ENCODE measurements around the gene EHBP1L1. TPM values are rescaled to one million over a fixed set of nuclear protein-coding genes. Genes with fewer than 3 reads are reported as not detected.

Gene EHBP1L1
- total RNA-seq, 2 experiments from 2014 or later, result 88.3 to 98.8 TPM

GRCh38 chr11:65546217-65546958 lies 29.5 kb upstream of the EHBP1L1 start:
- peaks cover 24% of the 10 kb centered on the region for H3K36me3 Mint-ChIP-seq (ENCODE audit: low read depth)

DNA sequence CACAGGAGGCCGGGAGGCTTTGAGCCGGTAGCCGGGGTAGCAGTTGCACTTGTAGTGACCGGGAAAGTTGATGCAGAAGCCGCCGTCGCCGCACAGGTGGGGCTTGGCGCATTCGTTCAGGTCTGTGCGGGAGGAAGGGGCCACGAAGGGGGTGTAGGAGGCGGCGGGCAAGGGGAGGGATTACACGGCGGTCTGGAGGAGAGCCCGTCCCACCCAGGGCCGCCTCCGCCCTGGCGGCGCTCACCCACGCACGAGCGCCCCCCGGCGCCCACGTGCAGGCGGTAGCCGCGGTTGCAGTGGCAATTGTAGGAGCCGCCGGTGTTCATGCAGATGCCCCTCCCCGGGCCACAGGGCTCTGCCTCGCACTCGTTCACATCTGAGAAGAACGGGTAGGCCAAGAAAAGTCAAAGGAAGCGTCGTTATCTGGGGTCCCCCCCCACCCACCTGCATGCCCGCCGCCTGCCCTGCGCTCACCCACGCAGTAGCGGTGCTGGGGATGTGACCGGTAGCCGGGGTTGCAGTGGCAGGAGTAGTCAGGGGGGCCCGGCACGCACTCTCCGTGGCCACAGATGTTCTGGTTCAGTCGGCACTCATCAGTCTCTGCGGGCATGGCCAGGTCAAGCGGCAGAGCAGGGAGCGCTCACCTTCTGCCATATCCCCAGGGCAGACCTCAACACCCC lies 28.3 kb upstream of the EHBP1L1 start:
- ChIA-PET CTCF (no interaction called here), POLR2A (interaction anchor here (0.8 kb wide), 1 partner anchor 49 kb away, joined by 3 read pairs; the partner anchor contains the start of gene MALAT1)
- Mint-ChIP-seq H3K27ac (peak overlapping the region; percentile 9), H3K9me3 (ENCODE audit: low read depth) (no peaks in the 10 kb centered on the region), H3K36me3 (ENCODE audit: low read depth) (peaks cover 31% of the 10 kb centered on the region), H3K4me3 (peak overlapping the region; percentile 72), H3K4me1 (peaks cover 53% of the 10 kb centered on the region), H3K27me3 (no peaks in the 10 kb centered on the region)
- ATAC-seq (no peak), DNase-seq (no peak)
- intact Hi-C loops (cut with DNase I, micrococcal nuclease), result no loop called here

More at GRCh38 chr11:65546217-65546958, 29.5 kb upstream of the EHBP1L1 start:
- Mint-ChIP-seq H3K27ac (peak overlapping the region; percentile 87), H3K4me3 (peak overlapping the region; percentile 72), H3K4me1 (peaks cover 46% of the 10 kb centered on the region), H3K9me3 (ENCODE audit: low read depth) (no peaks in the 10 kb centered on the region), H3K27me3 (no peaks in the 10 kb centered on the region)
- ChIA-PET CTCF (interaction anchor here (0.8 to 3.0 kb wide), 7 partner anchors 16 to 193 kb away, joined by 3 to 16 read pairs (median 4); partner anchors contain the start of genes FAM89B and ZNRD2), POLR2A (interaction anchor here (0.5 to 0.8 kb wide), 4 partner anchors 20 to 47 kb away, joined by 3 to 5 read pairs (median 3); partner anchors contain the start of gene MALAT1)
- intact Hi-C loops (cut with DNase I, micrococcal nuclease), result loop anchor here in 1 of 2 experiments (1.0 kb wide), 5 partner anchors 21 to 373 kb away; partner anchors contain the start of genes C11orf68, DRAP1, PCNX3 and SCYL1
- peak; percentile 85 for ATAC-seq
- DNase-seq, result peak; percentile 99

GRCh38 chr11:65548395-65548794 lies 27.5 kb upstream of the EHBP1L1 start:
- DNase-seq (no peak), ATAC-seq (no peak)
- Mint-ChIP-seq H3K27ac (peak overlapping the region; percentile 9), H3K4me3 (peak overlapping the region; percentile 13), H3K4me1 (peaks cover 58% of the 10 kb centered on the region), H3K27me3 (no peaks in the 10 kb centered on the region), H3K9me3 (ENCODE audit: low read depth) (no peaks in the 10 kb centered on the region), H3K36me3 (ENCODE audit: low read depth) (peaks cover 28% of the 10 kb centered on the region)
- intact Hi-C loops (cut with DNase I, micrococcal nuclease), result no loop called here
- CTCF ChIA-PET, result interaction anchor here (0.7 kb wide), 1 partner anchor 587 kb away, joined by 3 read pairs; no protein-coding TSS in a partner anchor
- POLR2A ChIA-PET, result interaction anchor here (0.5 kb wide), 1 partner anchor 849 kb away, joined by 3 read pairs; no protein-coding TSS in a partner anchor

DNA sequence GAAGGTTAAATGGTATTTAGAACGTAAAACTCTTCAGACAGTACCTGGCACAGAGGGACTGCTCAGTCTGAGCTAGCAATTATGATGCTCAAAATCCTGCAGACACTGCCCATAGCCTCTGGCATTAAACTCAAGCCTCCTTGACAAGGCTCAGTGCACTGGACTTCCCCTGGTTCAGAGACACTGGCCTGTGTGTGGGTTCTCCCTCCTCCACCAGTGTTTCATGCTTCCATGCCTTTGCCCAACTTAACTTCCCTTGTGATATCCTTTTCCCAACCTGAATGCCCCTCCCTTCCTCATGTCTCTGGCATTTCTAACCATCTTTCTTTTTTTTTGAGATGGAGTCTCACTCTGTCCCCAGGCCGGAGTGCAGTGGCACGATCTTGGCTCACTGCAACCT lies 26.8 kb upstream of the EHBP1L1 start:
- intact Hi-C loops (cut with DNase I, micrococcal nuclease), result no loop called here
- Mint-ChIP-seq H3K27ac (no peak overlapping the region), H3K27me3 (no peaks in the 10 kb centered on the region), H3K4me1 (peaks cover 58% of the 10 kb centered on the region), H3K9me3 (ENCODE audit: low read depth) (no peaks in the 10 kb centered on the region), H3K4me3 (no peak overlapping the region), H3K36me3 (ENCODE audit: low read depth) (peaks cover 27% of the 10 kb centered on the region)
- ChIA-PET POLR2A (interaction anchor here (0.5 to 0.7 kb wide), 3 partner anchors 27 to 850 kb away, joined by 3 to 7 read pairs (median 5); partner anchors contain the start of gene EHBP1L1), CTCF (interaction anchor here (0.7 kb wide), 1 partner anchor 586 kb away, joined by 3 read pairs; no protein-coding TSS in a partner anchor)
- DNase-seq, result no peak
- no peak for ATAC-seq

DNA sequence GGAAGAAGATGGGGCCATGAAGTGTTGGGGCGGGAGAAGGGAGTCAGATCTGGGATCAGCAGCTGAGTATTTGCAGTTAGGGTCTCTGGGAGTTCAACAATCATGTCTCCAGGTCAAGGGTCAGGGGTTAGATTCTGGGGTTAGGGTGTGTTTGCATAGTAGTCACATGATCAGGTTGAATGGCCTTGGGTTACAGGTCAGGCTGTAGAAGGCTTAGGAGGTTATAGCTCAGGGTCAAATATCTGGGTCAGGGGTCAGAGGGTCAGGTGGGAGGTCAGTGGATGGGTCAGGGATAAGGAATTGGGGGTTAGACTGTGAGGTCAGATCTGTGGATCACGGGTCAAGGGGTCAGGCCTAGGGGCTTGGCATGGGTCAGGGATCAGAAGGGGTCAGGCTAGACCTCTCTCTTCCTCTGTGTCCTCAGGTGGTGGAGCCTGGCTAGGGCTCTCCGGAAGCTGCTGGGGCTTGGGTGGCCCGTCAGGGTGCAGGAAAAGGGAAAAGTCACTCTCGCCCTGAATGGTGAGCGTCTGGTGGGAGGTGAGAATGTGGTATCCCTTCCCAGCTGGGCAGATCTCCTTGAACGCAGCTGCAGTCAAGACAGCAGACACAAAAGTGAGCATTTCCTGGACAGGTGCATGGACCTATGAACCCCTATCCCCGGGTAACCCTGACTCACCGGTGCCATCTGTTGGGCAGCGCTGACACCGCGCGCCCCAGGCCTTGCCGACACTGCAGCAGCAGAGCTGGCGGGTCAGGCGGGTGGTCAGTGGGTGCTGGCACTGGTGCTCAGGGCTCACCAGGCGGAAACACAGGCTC lies 24.1 kb upstream of the EHBP1L1 start:
- ChIA-PET POLR2A (no interaction called here), CTCF (interaction anchor here (0.5 to 2.3 kb wide), 7 partner anchors 10 to 257 kb away, joined by 3 to 5 read pairs (median 4); partner anchors contain the start of genes EHBP1L1 and SCYL1)
- DNase-seq, result peak; percentile 79
- peaks cover 23% of the 10 kb centered on the region for H3K36me3 Mint-ChIP-seq (ENCODE audit: low read depth)
- intact Hi-C loops (cut with DNase I, micrococcal nuclease), result loop anchor here in 1 of 2 experiments (5.0 kb wide), 1 partner anchor 1784 kb away; the partner anchor contains the start of gene ZFTA
- ATAC-seq, result peak; percentile 51
- H3K27ac Mint-ChIP-seq, result peak overlapping the region; percentile 59
- no peak overlapping the region for H3K4me3 Mint-ChIP-seq
- H3K27me3 Mint-ChIP-seq, result no peaks in the 10 kb centered on the region
- H3K4me1 Mint-ChIP-seq, result peaks cover 70% of the 10 kb centered on the region
- no peaks in the 10 kb centered on the region for H3K9me3 Mint-ChIP-seq (ENCODE audit: low read depth)

DNA sequence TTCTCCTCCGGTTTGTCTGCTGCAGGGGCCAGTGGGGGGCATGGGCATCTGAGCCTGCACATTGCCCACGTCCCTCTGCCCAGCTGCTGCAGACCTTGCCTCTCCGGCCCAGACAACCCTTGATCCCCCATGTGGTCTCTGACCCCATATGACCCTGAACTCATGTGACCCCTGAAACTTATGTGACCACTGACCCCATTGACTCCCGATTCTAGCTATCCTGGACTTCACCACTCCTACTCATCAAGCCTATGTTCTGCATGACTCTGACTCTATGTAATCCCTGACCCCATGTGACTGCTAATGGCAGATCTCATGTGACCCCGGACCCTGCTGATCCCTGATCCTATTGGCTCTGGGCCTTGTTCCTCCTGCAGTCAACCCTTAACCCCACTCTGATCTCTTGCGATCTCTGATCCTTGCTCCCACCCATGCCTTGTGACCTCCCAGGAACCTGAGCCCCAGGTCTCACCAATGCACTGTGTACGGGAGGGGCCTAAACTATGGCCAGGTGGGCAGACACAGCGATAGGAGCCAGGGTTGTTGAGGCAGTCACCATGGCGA lies 23.4 kb upstream of the EHBP1L1 start:
- no peak for ATAC-seq
- DNase-seq, result no peak
- H3K4me3 Mint-ChIP-seq, result no peak overlapping the region
- ChIA-PET CTCF (interaction anchor here (0.5 to 2.3 kb wide), 6 partner anchors 11 to 257 kb away, joined by 3 to 5 read pairs (median 4); partner anchors contain the start of gene SCYL1), POLR2A (no interaction called here)
- H3K4me1 Mint-ChIP-seq, result peaks cover 71% of the 10 kb centered on the region
- H3K27ac Mint-ChIP-seq, result peak overlapping the region; percentile 1
- intact Hi-C loops (cut with DNase I, micrococcal nuclease), result loop anchor here in 1 of 2 experiments (5.0 kb wide), 1 partner anchor 1785 kb away; the partner anchor contains the start of gene ZFTA
- H3K36me3 Mint-ChIP-seq (ENCODE audit: low read depth), result peaks cover 23% of the 10 kb centered on the region
- H3K27me3 Mint-ChIP-seq, result no peaks in the 10 kb centered on the region
- H3K9me3 Mint-ChIP-seq (ENCODE audit: low read depth), result no peaks in the 10 kb centered on the region

DNA sequence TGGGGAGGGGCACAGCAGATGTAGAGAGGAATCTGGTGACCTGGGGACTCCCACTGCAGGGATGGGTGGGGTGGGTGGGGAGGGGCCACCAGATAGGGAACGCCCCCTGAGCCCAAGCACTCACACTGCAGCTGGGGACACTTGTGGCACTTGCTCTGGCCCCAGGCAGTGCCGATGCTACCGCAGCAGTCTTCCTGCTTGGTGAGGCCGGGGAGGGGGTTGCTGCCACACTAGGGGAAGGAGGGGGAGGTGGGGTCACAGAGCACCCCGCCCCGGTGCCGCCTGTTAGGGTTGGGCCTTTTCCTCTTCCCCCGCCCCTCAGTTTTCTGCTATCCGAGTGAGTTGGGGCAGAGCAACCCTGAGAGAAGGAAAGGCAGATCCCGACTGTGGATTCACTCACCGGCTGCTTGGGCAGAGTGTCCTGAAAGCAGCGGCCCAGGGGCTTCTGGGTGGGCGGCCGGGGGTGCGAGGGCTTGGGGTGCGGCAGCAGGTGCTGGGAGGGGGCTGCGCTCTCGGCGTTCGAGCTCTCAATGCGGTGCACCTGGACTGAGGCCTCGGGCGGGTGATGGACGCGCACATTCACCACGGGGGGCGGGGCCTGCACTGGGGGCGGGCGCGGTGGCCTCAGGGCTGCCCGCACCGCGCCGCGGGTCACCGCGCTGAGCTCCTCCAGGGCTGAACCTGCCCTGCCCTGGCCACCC lies 22.4 kb upstream of the EHBP1L1 start:
- Mint-ChIP-seq H3K36me3 (ENCODE audit: low read depth) (peaks cover 18% of the 10 kb centered on the region), H3K4me3 (peak overlapping the region; percentile 34), H3K27ac (no peak overlapping the region), H3K27me3 (no peaks in the 10 kb centered on the region), H3K9me3 (ENCODE audit: low read depth) (no peaks in the 10 kb centered on the region), H3K4me1 (peaks cover 62% of the 10 kb centered on the region)
- DNase-seq (peak; percentile 87), ATAC-seq (peak; percentile 63)
- POLR2A ChIA-PET, result no interaction called here
- CTCF ChIA-PET, result interaction anchor here (2.3 kb wide), 1 partner anchor 12 kb away, joined by 5 read pairs; no protein-coding TSS in a partner anchor
- intact Hi-C loops (cut with DNase I, micrococcal nuclease), result loop anchor here (2.0 to 5.0 kb wide), 2 partner anchors 17 to 1786 kb away; partner anchors contain the start of genes ZFTA (in 1 of the 2) and ZNRD2 (in 1 of the 2)

DNA sequence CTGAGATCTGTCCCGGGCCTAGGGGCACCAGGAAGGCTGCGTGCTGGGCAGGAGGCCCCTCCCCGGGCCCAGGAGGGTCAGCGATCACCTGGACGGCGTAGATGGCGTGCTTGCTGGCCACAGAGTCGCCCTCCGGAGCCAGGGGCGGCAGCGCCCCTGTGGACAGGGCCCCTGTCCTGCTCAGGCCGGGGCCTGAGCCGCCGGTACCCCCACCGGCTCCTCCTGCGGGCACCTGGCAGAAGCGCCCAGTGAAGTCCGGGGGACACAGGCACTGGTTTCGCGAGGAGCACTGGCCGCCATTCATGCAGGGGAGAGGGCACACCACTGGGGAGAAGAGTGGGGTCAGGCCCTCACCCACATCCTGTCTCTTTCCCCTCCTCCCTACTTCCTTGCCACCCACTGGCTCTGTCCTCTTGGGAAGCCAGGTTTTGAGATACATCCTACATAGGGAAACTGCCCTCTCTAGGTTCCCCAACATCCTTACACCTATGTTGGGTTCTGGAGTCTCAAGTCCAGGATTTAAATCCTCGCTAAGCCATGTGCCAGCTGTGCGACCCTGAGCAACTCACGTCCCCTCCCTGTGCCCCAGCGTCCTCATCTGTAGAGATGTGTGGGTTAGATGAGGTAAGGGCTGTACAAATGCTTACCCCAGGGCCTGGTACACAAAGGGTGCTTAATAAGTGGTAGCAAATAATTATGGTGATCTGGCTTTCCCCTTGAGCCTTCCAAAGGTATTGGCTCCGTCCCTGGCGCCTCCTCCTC lies 21.6 kb upstream of the EHBP1L1 start:
- Mint-ChIP-seq H3K36me3 (ENCODE audit: low read depth) (peaks cover 17% of the 10 kb centered on the region), H3K4me1 (peaks cover 59% of the 10 kb centered on the region), H3K27me3 (no peaks in the 10 kb centered on the region), H3K4me3 (peak overlapping the region; percentile 34), H3K27ac (peak overlapping the region; percentile 39), H3K9me3 (ENCODE audit: low read depth) (no peaks in the 10 kb centered on the region)
- intact Hi-C loops (cut with DNase I, micrococcal nuclease), result loop anchor here (2.0 to 5.0 kb wide), 2 partner anchors 17 to 1787 kb away; partner anchors contain the start of genes ZFTA (in 1 of the 2) and ZNRD2 (in 1 of the 2)
- no peak for ATAC-seq
- CTCF ChIA-PET, result interaction anchor here (1.2 to 1.4 kb wide), 2 partner anchors 11 to 40 kb away, joined by 4 to 6 read pairs; no protein-coding TSS in a partner anchor
- POLR2A ChIA-PET, result no interaction called here
- DNase-seq, result peak; percentile 21

DNA sequence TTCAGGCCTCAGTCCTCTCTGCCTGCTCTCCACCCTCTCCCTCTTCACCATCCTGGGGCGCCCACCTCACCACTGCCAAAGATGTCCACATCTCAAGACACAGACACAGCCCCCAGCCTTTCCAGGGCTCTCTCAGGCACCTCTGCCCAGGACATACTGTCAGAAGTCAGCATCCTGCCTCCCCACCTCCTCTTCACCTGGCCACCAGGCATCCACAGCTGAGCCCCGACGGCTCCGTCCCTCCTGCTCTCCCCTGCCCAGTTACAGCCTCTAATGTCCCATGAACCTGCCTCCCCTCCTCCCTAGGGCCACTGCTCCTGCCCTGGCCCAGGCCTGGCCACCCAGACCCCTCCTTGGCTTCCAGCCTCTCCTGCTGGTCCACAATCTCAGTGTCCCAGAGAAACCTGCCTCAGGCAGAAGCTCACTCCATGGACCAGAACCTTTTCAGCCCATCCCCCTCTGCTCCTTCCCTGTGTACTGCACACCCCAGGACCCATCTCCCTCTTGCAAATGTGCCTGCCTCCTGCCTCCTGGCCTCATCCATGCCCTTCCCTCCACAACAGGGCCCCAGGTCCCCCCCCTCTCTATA lies 20.9 kb upstream of the EHBP1L1 start:
- CTCF ChIA-PET, result interaction anchor here (0.6 to 1.4 kb wide), 4 partner anchors 11 to 280 kb away, joined by 3 to 6 read pairs (median 4); no protein-coding TSS in a partner anchor
- no peaks in the 10 kb centered on the region for H3K9me3 Mint-ChIP-seq (ENCODE audit: low read depth)
- no peaks in the 10 kb centered on the region for H3K27me3 Mint-ChIP-seq
- DNase-seq, result peak; percentile 27
- peak overlapping the region; percentile 1 for H3K4me3 Mint-ChIP-seq
- H3K4me1 Mint-ChIP-seq, result peaks cover 60% of the 10 kb centered on the region
- intact Hi-C loops (cut with DNase I, micrococcal nuclease), result loop anchor here (2.0 to 5.0 kb wide), 2 partner anchors 16 to 1788 kb away; partner anchors contain the start of genes ZFTA (in 1 of the 2) and ZNRD2 (in 1 of the 2)
- peak overlapping the region; percentile 39 for H3K27ac Mint-ChIP-seq
- peaks cover 13% of the 10 kb centered on the region for H3K36me3 Mint-ChIP-seq (ENCODE audit: low read depth)
- POLR2A ChIA-PET, result interaction anchor here (0.8 kb wide), 1 partner anchor 11 kb away, joined by 4 read pairs; no protein-coding TSS in a partner anchor
- no peak for ATAC-seq

All from activated CD4-positive, alpha-beta T cell treated with anti-CD3 and anti-CD28 coated beads for 36 hours (primary cell).